ENCODE measurements around the gene FNDC4. TPM values are rescaled to one million over a fixed set of nuclear protein-coding genes. Genes with fewer than 3 reads are reported as not detected.

Gene FNDC4
- total RNA-seq, 1 experiment from 2014 or later: 1.3 TPM

DNA sequence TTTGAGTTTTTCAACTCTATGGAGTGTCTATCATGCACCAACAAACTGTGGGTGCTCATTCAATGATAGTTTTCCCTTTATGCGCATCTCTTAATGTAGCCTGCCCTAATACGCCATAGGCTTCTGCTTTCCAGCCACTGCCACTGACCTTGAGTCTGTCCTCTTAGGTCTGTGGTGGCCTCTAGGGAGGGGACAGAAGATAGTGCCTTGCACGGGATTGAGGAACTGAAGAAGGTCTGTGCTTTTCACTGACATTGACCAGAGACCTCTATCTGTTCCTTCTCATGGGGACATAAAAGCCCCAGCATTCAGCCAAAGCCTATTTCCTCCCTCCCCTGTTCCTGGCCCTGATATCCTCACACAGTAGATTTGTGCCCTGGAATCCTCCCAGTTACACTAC is 4.0 kb upstream of the FNDC4 start:
- Histone ChIP-seq H3K4me3 (ENCODE audit: low read depth, low read length, poor library complexity, severe bottlenecking) (no peak overlapping the region), H3K27me3 (replicated peaks; ENCODE audit: insufficient read depth, low read depth, low read length, poor library complexity) (peaks cover 35% of the 10 kb centered on the region), H3K27ac (ENCODE audit: low read depth, low read length, poor library complexity, severe bottlenecking) (no peak overlapping the region), H3K4me1 (ENCODE audit: insufficient read depth, low read length, poor library complexity, severe bottlenecking) (no peaks in the 10 kb centered on the region), H3K36me3 (ENCODE audit: insufficient read depth, low read length, poor library complexity, severe bottlenecking) (no peaks in the 10 kb centered on the region), H3K9me3 (ENCODE audit: low read depth, low read length, poor library complexity, severe bottlenecking) (no peaks in the 10 kb centered on the region)
- intact Hi-C loops (cut with micrococcal nuclease; ENCODE audit: unreplicated experiment): no loop called here
- no peak for TF ChIP-seq EZH2 (IDR thresholded peaks at IDR 0.05; ENCODE audit: borderline replicate concordance, low read depth, low read length, poor library complexity, severe bottlenecking)
- DNase-seq (ENCODE audit: low spot score): no peak
- no TSS peak for BruUV-seq (replicated peaks)
- CTCF ChIA-PET: no interaction called here
- POLR2A ChIA-PET (ENCODE audit: low non-redundant PET): no interaction called here

DNA sequence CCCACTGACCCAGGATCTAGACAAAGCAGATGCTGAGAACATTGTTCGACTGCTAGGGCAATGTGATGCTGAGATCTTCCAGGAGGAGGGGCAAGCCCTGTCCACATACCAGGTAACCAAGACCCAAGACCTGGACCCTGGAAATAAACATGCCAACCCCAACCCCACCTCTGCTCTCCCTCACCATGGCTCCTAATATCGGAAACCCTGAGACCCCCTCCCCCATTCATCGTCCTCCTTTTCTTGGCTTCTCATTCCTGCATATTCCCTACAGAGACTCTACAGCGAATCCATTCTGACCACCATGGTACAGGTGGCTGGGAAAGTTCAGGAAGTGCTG is 2.3 kb upstream of the FNDC4 start:
- Histone ChIP-seq H3K36me3 (ENCODE audit: insufficient read depth, low read length, poor library complexity, severe bottlenecking) (no peaks in the 10 kb centered on the region), H3K27me3 (replicated peaks; ENCODE audit: insufficient read depth, low read depth, low read length, poor library complexity) (peaks cover 35% of the 10 kb centered on the region), H3K4me1 (ENCODE audit: insufficient read depth, low read length, poor library complexity, severe bottlenecking) (no peaks in the 10 kb centered on the region), H3K27ac (ENCODE audit: low read depth, low read length, poor library complexity, severe bottlenecking) (no peak overlapping the region), H3K9me3 (ENCODE audit: low read depth, low read length, poor library complexity, severe bottlenecking) (no peaks in the 10 kb centered on the region), H3K4me3 (ENCODE audit: low read depth, low read length, poor library complexity, severe bottlenecking) (no peak overlapping the region)
- CTCF ChIA-PET: no interaction called here
- no peak for DNase-seq (ENCODE audit: low spot score)
- no TSS peak for BruUV-seq (replicated peaks)
- no peak for TF ChIP-seq EZH2 (IDR thresholded peaks at IDR 0.05; ENCODE audit: borderline replicate concordance, low read depth, low read length, poor library complexity, severe bottlenecking)
- TF ChIP-seq, protein P1, sequence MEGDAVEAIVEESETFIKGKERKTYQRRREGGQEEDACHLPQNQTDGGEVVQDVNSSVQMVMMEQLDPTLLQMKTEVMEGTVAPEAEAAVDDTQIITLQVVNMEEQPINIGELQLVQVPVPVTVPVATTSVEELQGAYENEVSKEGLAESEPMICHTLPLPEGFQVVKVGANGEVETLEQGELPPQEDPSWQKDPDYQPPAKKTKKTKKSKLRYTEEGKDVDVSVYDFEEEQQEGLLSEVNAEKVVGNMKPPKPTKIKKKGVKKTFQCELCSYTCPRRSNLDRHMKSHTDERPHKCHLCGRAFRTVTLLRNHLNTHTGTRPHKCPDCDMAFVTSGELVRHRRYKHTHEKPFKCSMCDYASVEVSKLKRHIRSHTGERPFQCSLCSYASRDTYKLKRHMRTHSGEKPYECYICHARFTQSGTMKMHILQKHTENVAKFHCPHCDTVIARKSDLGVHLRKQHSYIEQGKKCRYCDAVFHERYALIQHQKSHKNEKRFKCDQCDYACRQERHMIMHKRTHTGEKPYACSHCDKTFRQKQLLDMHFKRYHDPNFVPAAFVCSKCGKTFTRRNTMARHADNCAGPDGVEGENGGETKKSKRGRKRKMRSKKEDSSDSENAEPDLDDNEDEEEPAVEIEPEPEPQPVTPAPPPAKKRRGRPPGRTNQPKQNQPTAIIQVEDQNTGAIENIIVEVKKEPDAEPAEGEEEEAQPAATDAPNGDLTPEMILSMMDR (conservative IDR thresholded peaks at IDR 0.05; ENCODE audit: low read depth, low read length): no peak
- POLR2A ChIA-PET (ENCODE audit: low non-redundant PET): no interaction called here
- intact Hi-C loops (cut with micrococcal nuclease; ENCODE audit: unreplicated experiment): no loop called here

DNA sequence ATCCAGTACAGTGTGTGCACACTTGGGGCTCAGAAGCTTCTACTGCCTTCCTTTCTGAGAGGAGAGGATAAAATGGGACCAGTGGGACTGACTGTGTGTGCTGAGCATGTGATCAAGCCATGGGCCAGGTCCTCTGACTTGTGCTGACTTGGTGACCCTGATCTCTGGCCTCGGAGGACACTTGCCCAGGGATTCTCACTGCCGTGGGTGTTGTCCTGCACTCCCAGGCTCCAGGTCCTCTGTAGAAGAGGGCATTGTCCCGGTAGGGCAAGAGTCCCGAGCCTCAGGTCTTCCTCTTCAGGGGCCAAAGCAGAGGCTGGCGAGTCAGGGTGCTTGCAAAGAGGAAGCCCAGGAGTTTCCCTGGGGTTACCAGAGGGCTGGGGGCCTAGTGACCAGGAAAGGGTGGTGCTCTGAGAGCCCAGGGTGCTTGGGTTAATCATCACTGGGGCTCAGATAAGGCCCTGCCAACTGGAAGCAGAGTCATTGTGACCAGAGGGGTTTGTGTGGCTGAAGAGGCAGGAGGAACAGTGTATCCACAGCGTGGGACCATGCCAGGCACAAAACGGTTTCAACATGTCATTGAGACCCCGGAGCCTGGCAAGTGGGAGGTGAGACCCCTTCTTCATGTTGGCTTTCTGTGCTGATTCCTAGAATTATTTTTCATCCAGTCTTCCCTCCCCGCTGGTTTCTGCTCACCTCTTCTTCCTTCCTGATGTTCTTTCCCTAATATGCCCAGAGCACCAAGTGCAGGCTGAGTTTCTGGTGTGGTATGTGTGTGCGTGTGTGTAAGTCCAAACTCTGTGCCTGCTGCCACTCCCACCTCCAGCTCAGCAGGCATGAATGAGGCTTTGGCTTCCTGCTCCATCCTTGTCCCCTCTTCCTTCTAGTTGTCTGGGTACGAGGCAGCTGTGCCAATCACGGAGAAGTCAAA is 1.6 kb upstream of the FNDC4 start, which contains the start of gene GCKR:
GCKR (plus strand) TSS at position 483 of the 931 bp plus-strand sequence; CDS start at position 549, 66 bp downstream.
- no peaks in the 10 kb centered on the region for H3K9me3 ChIP-seq (ENCODE audit: low read depth, low read length, poor library complexity, severe bottlenecking)
- H3K4me1 ChIP-seq (ENCODE audit: insufficient read depth, low read length, poor library complexity, severe bottlenecking): no peaks in the 10 kb centered on the region
- peak within 1 kb of the TSS; percentile 65 for H3K4me3 ChIP-seq (ENCODE audit: low read depth, low read length, poor library complexity, severe bottlenecking)
- intact Hi-C loops (cut with micrococcal nuclease; ENCODE audit: unreplicated experiment): no loop called here
- ChIA-PET CTCF (no interaction called here), POLR2A (ENCODE audit: low non-redundant PET) (no interaction called here)
- no peaks in the 10 kb centered on the region for H3K36me3 ChIP-seq (ENCODE audit: insufficient read depth, low read length, poor library complexity, severe bottlenecking)
- peaks cover 35% of the 10 kb centered on the region for H3K27me3 ChIP-seq (replicated peaks; ENCODE audit: insufficient read depth, low read depth, low read length, poor library complexity)
- no peak within 1 kb of the TSS for H3K27ac ChIP-seq (ENCODE audit: low read depth, low read length, poor library complexity, severe bottlenecking)
- DNase-seq (ENCODE audit: low spot score): no peak
- no peak for TF ChIP-seq EZH2 (IDR thresholded peaks at IDR 0.05; ENCODE audit: borderline replicate concordance, low read depth, low read length, poor library complexity, severe bottlenecking)
- TF ChIP-seq, protein P1 (conservative IDR thresholded peaks at IDR 0.05; ENCODE audit: low read depth, low read length): no peak
- no TSS peak for BruUV-seq (replicated peaks)
